Neural cell (in vitro differentiated cells): ENCODE results near the gene RIN1.

Source experiments
- EP300 ChIP-seq: fragments of 450-650 bp; conservative IDR thresholded peaks from 2 replicates; pipeline ENCODE4 v1.6.1; 2014; ENCODE audit warnings: antibody characterized with exemption, mild to moderate bottlenecking, moderate library complexity; ENCODE audit not compliant: poor library complexity, severe bottlenecking
- EZH2 ChIP-seq: fragments of 200-600, 300-800 bp; shearing (Covaris generic), sonication (generic); IDR thresholded peaks from 2 replicates; pipeline ENCODE4 v1.6.1; 2014; ENCODE audit warnings: antibody characterized with exemption, low read length, borderline replicate concordance, mild to moderate bottlenecking; ENCODE audit not compliant: insufficient read depth, poor library complexity, severe bottlenecking
- MXI1 ChIP-seq: fragments of 450-650 bp; conservative IDR thresholded peaks from 2 replicates; pipeline ENCODE4 v1.6.1; 2014; ENCODE audit warnings: antibody characterized with exemption, mild to moderate bottlenecking; ENCODE audit not compliant: poor library complexity, severe bottlenecking
- POLR2AphosphoS5 ChIP-seq: IDR thresholded peaks from 2 replicates; pipeline ENCODE4 v1.6.1; 2012
- RAD21 ChIP-seq: fragments of 450-650 bp; conservative IDR thresholded peaks from 2 replicates; pipeline ENCODE4 v1.6.1; 2014; ENCODE audit warnings: antibody characterized with exemption, mild to moderate bottlenecking, moderate library complexity
- TF ChIP-seq, protein P1 (sequence below): fragments of 450-650 bp; IDR thresholded peaks from 2 replicates; pipeline ENCODE4 v1.5.1; 2014; ENCODE audit warnings: antibody characterized with exemption, mild to moderate bottlenecking, moderate library complexity; ENCODE audit not compliant: poor library complexity, severe bottlenecking

DNA sequence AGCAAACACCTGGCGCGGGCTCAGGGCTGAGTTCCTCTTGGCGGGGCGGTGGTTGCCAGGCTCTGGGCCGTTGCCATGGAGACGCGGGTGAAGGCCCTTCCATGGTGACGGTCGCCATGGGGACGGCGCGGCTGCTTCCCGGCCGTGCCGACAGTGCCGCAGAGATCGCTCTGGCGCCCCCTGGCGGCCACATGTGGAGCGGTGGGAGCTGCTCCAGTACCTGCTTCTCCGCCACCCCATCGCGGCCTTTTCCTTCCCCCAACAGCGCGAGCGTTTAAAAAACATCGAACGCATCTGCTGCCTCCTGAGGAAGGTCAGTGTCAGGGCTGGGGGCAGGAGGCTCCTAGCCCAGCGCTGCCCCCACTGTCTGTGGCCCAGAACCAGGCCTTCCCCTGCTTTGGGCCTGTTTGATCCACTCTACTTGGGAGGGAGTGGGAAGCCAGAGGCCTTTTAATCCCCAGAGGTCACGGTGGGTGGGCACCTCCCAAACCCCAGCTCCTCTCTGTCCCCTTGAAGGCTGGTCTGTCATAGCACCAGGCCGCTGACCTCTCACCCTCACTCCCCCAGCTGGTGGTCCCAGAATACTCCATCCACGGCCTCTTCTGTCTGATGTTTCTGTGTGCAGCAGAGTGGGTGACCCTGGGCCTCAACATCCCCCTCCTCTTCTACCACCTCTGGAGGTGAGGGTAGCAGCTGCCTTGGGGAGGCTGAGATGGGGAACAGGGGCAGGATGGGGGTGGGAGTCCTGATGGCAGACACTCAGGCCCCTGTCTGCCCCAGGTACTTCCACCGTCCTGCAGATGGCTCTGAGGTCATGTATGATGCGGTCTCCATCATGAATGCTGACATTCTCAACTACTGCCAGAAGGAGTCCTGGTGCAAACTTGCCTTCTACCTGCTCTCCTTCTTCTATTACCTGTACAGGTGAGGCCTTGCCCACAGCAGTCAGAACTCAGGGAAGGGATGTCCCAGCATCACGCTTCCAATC, 53.5 kb downstream of the RIN1 start:
- TF ChIP-seq MXI1 (peak; percentile 97), EZH2 (no peak), POLR2AphosphoS5 (peak; percentile 55), EP300 (peak; percentile 67), RAD21 (peak; percentile 76)
- TF ChIP-seq, protein P1, sequence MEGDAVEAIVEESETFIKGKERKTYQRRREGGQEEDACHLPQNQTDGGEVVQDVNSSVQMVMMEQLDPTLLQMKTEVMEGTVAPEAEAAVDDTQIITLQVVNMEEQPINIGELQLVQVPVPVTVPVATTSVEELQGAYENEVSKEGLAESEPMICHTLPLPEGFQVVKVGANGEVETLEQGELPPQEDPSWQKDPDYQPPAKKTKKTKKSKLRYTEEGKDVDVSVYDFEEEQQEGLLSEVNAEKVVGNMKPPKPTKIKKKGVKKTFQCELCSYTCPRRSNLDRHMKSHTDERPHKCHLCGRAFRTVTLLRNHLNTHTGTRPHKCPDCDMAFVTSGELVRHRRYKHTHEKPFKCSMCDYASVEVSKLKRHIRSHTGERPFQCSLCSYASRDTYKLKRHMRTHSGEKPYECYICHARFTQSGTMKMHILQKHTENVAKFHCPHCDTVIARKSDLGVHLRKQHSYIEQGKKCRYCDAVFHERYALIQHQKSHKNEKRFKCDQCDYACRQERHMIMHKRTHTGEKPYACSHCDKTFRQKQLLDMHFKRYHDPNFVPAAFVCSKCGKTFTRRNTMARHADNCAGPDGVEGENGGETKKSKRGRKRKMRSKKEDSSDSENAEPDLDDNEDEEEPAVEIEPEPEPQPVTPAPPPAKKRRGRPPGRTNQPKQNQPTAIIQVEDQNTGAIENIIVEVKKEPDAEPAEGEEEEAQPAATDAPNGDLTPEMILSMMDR: peak; percentile 99
